Measurements from ENCODE around the gene ANKMY1.

Gene ANKMY1

DNA sequence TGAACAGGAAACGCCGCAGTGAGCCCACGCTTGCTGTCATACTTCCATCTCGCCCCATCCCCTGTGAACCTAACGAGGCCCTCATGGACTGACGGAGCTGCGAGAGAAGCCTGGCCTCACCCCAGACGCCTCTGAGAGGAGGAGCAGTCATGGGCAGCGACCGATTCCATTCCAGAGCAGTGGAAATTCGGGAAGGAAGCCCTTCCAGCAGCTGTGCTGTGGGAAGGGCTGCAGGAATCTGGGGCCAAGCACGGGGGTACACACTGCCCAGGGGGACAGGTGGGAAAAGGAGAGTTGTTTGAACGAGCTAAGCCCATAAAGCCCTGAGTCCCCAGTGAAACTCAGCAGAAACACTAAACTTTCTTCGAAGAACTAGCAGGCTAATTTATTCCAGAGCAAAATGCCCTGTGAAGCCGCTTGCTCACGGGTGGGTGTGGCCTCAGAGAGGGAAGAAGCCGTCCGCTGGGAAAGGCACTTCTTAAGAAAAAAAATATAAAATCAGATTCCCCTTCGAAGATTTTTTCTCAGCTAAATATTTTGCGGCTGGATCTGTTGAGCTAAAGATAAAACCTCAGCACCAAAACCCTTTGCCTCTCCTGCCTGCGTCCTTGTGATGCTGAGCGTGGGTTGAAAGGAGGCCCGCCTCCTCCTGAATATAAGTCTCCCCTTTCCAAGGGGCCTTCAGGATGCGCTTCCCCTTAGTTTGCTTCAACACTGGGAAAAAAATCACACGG is 38.2 kb downstream of the ANKMY1 start:
- no peak for DNase-seq

DNA sequence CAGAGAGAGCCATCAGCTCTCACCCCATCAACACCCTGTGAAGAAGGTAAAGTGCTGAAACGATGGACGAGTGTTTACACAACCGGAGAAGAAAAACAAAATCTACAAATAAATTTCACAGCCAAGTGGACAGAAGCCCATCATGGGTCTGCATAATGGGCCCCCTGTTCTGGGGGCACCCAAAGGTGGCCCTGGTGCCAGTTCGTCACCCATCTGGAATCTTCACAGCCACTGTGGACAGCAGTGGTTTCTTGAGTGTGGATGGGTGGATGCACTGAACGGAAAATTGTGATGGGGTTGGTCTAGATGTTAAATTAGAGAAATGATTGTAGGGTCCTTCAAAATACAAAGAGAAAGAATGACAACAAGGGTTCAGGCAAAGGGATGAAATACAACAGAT is 38.8 kb downstream of the ANKMY1 start:
- no peak for DNase-seq

DNA sequence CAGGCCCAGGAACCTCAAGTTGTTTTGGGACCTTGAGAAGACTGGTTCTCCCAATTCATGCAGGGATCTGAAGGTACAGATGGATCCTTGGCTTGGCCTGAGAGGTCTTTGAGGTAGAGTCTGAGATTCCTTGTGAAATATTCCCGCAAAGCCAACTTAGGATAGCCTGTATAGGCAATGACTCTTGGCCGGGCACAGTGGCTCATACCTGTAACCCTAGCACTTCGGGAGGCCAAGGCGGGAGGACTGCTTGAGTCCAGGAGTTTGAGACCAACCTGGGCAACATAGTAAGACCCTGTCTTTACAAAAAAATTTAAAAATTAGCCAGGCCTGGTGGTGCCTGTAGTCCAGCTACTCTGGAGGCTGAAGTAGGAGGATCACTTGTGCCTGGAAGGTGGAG is 40.4 kb downstream of the ANKMY1 start:
- no peak for DNase-seq

DNA sequence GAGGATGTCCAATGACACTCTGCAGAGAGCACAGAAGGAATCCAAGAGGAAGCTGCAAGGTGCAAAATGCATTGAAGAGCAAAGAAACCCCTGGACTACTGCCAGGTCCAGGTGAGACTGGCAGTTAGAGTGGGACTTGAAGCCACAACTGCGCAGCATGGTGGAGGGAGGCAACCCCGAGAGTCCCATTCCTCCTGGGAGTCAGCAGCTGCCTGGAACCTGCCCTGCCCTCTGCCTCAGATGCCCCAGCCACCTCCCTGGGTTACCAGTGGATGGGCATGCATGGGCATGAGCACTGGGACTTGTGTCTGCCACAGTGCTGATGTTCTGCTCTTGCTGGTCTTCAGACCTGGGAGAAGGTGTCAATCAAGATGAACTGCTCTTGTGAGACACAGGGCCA is 43.2 kb downstream of the ANKMY1 start:
- no peak for DNase-seq

DNA sequence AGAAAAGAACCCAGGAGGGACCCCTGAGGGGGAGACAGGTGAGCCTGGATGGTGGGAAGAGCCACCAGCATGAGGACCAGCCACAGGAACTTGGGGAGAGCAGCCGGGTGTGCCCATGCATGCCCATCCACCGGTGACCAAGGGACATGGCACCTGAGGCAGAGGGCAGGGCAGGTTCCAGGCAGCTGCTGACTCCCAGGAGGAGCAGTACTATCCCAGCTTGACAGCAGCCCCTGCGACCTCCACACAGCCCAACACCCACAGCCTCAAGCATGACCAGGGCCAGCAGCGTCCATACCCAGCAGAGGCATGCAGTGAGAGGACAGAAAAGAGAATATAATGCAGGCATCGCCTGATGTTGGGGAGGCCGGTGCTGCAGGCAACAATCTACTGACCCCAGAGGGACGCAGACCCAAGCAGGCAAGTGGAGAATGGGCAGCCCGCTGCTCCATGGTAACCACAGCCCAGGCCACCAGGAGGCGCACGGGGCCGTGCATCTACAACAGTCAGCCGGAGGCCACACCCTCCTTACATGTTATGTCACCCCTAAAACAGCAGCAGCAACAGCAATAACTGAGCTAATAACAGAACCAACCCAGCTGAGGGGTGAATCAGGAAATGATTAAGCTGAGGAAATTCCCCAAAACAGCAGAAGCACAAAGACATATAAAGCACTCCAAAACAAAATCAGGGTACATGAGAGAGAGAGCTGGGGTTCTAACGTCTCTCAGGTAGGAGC is 44.1 kb downstream of the ANKMY1 start:
- DNase-seq, result peak; percentile 72

DNA sequence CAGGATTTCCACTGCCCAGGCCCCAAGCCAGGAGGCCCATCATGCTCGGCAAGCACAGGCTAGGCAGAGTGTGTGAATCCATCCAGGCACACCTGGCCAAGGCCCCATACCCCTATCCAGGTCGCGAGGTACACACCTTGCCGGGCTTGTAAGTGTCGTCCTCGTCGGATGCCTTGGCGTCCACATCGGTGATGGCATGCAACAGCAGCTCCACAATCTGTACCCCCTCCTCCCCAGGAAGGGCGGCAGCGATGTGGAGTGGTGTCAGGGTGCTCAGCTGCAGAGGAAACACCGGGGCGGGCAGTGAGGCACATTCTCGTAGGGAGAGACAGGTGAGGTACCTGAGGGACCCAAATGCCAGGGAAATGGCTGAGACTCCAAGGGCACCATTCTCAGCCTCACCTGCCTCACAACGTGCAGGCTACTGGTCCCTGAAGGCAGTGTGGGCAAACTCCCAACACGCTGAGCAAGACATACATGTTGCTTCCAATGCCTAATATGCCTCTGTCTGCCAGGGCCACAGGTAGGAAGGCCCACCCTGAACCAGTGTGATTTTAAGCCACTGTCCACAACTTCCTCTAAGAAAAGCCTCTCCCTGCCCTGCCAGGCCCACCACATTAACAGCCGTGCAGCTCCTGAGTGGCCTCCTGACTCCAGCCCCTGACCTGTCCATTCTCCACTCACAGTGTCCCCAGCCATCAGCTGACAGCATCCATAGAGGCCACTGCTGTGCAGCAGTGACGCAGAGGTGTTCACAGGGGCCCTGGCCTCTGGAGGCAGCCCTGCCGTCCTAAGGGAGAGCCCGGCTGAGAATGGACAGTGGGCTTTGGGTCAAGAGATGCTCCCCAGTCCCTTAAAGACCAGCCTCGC is 44.9 kb downstream of the ANKMY1 start:
- DNase-seq, result no peak

DNA sequence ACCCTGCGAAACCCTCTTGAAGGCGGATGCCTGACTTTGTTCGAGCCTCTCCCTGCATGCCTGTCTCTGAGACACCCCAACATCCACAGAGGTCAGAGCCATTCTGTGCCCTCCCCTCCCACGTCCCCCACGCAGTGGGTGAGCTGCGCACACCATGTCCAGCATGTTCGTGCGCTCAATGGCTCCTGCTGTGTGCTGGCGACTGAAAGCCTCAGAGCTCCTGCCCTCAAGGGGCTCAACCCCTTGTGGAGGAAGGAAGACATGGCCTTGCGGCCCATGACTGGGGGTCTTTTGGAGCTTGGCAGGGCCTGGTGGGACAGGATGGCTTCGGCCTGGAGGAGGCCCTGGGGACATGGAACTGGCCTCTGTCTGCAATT is 45.7 kb downstream of the ANKMY1 start:
- no peak for DNase-seq

DNA sequence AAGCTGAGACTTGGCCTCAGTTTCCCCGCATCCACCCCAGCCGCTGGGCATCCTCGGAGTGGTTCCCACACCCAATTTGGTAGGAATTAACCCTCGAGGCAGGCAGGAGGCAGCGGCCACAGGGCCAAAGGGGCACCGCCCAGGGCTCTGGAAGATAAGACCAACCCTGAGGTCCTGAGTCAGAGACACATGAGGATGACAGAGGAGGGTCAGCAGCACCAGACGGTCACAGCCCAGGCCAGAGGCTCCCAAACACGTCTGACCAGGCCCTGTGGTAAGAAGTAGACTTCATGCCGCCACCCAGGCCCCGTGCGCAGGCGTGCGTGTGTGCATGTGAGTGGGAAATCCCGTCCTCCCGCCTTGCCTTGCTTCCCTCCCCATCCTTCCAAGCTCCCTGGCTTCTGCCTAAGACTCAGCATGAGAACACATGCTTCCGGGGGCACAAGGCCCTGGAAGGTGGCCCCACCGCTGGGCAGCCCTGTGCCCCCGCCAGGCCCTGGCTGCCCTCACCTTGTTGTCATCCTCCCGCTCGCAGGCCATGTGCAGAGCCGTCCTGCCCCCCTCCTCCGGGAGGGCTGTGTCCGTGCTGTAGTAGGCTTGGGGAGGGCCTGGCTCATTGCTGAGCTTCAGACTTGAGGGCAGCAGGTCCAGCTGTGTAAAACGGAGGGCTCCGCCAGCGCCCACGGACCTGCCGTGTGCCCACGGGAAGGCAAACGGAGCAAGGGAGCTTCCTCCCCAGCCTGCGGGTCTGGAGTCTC is 46.3 kb downstream of the ANKMY1 start:
- no peak for DNase-seq

DNA sequence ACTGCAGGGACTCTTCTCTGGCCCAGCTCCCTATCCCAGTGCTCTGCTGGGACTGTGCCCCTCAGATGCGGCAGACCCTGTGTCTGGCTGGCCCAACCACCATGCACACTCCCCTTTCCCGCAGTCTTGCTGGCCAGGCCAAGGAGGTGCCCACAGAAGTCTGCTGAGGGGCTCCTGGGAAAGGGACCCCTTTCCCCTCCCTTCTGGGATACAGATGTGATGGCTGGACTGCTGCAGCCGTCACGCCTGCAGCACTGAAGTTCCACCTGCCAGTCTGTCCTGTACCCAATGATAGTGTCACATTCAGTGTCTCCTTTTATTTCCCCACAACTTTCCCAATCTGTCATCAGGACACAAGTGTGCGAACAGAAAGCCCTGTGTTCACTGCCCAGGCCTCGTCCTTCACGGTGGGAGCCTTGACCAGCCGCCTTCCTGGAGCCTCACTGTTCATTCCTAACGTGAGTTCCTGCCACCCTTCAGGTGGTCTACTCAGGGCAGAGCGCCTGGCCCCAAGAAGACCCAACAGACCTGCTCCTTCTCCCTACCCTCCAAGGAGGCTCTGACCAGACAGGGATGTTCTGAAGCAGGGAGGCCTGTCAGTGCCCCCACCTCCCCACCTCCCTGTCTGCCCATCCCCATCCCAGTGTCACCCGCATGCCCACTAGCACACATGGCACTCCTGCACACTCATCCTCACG is 47.1 kb downstream of the ANKMY1 start:
- no peak for DNase-seq

DNA sequence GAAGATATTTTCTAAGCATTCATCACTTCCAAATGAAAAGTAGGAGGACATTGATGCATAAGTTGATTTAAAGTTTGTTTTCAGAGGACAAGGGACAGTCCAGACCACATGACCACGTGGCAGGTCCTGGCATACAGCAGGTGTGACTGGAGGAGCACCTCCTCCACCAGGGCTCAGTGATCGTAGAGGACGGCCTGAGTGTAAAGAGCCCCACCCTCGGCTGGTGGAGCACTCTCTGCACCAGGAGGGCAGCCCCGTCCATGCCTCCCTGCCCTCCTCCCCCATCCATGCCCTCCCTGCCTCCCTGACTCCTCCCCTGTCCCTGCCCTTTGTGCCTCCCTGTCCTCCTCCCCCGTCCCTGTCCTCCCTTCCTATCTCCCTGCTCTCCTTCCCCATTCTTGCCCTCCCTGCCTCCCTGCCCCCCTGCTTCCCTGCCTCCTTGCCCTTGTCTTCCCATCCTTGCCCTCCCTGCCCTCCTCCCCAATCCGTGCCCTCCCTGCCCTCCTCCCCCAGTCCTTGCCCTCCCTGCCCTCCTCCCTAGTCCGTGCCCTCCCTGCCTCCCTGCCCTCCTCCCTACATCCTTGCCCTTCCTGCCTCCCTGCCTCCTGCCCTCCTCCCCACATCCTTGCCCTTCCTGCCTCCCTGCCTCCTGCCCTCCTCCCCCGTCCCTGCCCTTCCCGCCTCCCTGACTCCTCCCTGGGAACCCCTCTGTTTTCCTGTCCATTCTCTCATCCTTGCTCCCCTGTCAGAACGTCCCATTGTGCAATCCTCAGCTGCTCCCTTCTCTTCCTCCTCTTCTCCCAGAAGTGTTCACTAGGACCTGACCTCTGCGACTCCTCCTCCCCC is 47.9 kb downstream of the ANKMY1 start:
- no peak for DNase-seq

DNA sequence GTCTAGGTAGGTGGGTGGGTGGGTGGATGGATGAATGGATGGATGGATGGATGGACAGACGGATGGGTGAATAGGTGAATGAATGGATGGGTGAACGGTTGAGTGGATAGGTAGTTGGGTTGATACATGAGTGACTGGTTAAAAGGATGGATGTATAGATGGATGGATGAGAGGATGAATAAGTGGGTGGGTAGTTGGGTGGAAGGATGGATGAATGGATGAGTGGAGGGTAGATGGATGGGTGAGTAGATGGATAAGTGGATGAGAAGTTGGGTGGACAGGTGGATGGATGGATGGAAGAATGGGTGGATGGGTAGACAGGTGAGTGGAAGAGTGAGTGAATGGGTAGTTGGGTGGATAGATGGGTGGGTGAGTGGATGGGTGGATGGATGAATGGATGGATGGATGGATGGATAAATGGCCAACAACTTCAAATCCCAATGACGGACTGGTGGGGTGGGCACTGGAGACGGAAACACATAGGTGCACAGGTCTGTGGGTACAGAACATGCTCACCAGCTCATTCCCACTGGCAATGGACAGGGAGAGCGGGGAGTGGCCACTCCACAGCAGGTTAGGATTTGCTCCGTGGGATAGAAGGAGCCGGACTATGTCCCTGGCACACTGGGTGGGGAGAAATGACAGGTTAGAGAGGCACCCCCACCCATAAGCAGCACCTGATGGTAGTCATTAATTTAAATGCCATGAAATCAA is 48.8 kb downstream of the ANKMY1 start:
- no peak for DNase-seq

DNA sequence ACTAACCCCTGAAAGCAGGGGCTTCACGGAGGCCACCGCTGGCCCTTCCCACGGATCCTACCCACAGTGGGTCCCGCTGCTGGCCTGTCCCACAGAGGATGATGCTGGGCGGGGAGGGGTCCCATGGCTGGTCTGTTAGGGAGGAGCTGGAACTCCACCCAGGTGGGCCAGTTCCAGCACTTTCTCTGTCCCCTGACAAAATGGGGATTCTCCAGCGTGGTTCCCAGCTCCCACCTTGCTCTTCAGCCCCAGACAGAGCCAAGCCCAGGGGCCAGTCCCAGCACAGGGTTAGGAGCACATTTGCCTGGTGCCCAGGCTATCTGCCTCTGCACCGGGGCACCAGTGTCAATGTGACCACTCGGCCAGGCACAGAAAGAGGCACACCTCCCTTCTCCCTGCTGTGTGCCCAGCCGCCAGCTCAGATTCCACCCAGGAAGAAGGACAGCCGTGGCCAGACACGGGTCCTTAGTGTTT is 50.0 kb downstream of the ANKMY1 start:
- DNase-seq, result no peak

DNA sequence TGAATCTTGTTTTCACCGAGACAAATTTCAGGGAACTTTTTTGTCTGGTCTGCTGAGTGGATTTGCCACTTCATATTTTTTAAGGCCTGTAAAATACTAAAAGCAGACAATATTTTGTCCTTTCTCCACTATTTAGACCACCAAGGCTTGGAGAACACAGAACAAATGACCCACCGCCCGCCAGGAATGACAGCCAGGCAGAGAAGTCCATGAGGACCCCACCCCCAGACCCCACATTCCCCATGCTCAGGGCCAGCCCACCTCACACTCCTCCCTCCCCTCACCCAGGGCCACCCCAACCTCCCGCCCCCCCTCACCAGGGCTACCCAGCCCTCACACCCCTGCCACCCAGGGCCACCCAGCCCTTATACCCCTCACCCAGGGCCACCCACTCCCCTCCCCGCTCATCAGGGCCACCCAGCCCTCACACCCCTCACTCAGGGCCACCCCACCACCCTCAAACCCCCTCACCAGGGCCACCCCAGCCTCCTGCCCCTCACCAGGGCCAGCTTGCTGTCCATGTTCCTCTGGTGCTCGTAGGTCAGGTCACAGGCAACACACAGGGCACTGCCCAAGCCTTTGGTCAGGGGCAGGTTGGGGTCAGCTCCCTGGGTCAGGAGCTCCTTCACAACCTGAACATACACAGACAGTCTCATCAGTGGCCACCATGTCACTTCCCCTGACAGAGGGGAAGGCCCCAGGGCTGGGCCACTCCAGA is 50.6 kb downstream of the ANKMY1 start:
- no peak for DNase-seq

DNA sequence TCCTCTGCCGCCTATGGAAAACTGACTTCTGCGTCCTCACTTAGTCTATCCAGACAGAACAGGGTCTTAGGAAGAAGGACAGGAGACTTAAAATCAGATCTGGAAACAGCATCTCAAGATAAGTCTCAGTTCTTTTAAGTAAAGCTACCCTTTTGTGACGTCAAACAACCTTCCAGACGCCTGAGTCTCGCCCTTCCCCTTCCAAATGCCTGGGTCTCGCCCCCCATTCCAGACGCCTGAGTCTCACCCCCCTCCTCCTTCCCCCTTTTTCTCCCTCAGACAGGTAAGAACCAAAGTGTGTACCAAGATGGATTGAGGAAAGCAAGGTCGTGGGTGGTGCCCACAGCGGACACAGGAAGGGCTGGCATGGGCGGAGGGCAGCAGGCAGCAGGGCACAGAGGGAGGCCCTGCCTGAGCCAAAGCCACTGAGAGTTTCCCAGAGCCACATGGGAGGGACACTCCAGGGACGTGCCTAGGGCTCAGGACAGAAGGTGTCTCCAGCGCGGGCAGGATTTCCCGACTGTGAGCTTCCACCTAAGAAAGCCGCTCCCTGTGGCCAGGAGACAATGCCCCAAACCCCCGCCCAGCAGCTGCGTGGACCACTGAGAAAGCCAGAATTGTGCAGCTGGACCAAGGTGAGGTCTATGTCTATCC is 51.3 kb downstream of the ANKMY1 start:
- DNase-seq, result no peak

DNA sequence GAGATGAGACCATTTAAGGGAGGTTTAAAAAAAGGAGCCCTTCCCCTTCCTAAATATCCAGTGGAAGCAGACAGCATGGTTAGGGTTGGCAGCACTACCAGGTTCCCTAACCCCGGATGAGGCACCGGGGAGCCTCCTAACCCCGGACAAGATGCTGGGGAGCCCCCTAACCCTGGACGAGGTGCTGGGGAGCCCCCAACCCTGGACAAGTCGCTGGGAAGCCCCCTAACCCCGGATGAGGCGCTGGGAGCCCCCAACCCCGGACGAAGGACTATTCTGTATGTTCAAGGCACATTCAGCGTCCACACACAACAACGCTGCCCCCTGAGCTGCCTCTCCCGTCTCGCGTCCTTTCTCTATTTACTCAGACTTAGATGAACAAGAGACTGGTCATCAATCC is 51.9 kb downstream of the ANKMY1 start:
- DNase-seq, result no peak

DNA sequence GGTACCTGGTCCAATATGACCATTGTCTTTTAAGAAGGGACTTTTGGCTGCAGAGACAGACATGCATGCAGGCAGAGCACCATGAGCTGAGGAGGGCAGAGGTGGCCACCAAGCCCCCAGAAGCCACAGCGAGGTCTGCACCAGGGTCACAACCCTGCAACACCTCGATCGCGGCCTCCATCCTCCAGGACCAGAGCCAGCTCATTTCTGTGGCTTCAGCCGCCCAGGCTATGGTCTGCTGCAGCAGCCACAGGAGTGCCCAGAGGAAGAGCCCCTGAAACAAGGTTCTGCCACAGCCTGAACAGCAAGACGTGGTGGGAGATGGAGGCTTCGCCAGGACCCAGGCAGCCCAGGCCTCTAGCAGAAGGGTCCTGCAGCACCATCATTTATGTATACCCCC is 53.9 kb downstream of the ANKMY1 start:
- DNase-seq, result no peak

DNA sequence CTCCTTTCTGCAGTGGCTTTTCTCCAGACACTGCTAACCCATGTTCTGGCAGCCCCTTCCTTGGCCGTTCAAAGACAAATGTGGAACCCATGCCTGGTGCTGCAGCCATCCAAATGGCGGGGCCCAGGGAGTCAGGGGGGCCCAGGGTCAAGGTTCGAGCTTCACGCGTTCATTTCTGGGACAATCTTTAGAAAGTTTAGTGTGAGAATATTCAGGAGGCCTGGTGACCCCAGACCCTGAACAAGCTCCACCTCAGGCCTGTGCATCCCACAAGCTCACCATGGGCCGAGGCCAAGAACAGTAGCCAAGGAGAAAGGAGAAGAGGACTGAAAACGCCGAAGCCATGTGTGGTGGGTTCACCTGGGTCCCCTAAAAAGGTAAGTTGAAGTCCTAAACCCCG is 54.4 kb downstream of the ANKMY1 start:
- DNase-seq, result no peak

DNA sequence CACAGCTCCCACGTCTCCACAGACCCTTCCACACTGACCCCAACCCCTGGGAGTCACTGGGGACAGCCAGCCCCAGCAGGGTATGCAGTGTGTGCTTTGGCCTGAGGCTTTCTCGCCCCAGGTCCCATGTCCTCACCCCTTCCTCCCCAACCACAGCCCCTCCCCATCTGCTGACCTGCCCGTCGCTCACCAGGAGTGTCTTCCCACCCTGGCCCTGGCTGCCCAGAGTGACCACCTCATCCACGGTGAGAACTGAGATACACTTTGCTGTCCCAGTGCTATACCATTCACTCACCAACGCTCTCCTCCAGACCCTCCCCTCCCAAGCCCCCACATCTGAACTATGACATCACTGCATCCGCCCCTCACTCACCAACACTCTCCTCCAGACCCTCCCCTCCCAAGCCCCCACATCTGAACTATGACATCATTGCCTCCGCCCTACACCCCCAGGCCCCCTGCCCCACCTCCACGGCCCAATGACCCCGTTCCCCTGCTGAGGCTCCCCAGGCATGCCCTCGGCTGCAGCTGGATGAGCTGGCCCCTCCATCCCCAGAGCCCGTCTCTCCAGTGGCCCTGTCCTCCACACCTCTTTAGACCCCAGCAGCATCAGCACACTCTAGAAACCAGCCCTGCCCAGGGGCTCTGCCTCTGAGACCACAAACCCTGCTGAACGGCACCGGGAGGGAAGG is 55.2 kb downstream of the ANKMY1 start:
- no peak for DNase-seq

DNA sequence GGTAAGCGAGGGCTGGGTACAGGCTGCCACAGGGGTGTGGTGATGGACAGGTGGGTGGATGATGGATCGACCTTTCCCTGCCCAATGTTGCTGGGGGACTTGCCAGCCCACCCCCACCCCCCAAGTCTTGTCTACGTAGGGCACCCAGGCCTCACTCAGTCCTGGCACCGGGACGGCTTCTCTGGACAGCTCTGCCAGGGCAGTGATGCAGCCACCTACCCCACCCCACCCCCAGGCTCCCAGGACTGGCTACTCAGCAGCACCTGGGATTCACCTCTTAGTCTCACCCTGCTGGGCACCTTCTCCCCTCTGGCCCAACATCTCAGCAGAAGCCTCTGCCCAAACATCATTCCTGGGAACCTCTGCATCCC is 55.7 kb downstream of the ANKMY1 start:
- DNase-seq, result no peak
